A673 (cell line): ENCODE results near the gene UBE2E1.

Source experiments
- EZH2 ChIP-seq: fragments of 200-600 bp; sonication (generic); IDR thresholded peaks from 2 replicates; pipeline ENCODE4 v1.6.1; 2017; ENCODE audit warnings: borderline replicate concordance, low read depth, mild to moderate bottlenecking, mixed read lengths, antibody characterized with exemption, low read length; ENCODE audit not compliant: poor library complexity, severe bottlenecking
- TF ChIP-seq, protein P1 (sequence below): fragments of 300-800, 200-600 bp; sonication (generic); conservative IDR thresholded peaks from 2 replicates; pipeline ENCODE4 v1.5.1; 2017; ENCODE audit warnings: low read depth, mild to moderate bottlenecking, antibody characterized with exemption, low read length, moderate library complexity, mixed read lengths

DNA sequence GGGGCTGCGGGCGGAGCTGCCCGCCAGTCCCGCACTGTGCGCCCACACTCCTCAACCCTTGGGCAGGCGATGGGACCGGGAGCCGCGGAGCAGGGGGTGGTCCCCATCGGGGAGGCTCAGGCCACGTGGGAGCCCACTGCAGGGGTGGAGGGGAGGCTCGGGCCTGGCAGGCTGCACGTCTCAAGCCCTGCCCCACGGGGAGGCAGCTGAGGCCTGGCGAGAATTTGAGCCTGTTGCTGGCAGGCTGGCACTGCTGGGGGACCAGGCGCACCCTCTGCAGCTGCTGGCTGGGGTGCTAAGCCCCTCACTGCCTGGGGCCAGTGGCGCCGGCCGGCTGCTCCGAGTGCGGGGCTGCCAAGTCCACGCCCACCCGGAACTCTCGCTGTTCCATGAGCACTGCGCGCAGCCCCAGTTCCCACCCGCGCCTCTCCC, 76.7 kb downstream of the UBE2E1 start:
- TF ChIP-seq, protein P1, sequence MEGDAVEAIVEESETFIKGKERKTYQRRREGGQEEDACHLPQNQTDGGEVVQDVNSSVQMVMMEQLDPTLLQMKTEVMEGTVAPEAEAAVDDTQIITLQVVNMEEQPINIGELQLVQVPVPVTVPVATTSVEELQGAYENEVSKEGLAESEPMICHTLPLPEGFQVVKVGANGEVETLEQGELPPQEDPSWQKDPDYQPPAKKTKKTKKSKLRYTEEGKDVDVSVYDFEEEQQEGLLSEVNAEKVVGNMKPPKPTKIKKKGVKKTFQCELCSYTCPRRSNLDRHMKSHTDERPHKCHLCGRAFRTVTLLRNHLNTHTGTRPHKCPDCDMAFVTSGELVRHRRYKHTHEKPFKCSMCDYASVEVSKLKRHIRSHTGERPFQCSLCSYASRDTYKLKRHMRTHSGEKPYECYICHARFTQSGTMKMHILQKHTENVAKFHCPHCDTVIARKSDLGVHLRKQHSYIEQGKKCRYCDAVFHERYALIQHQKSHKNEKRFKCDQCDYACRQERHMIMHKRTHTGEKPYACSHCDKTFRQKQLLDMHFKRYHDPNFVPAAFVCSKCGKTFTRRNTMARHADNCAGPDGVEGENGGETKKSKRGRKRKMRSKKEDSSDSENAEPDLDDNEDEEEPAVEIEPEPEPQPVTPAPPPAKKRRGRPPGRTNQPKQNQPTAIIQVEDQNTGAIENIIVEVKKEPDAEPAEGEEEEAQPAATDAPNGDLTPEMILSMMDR = no peak
- TF ChIP-seq EZH2 = no peak
